Neural cell (in vitro differentiated cells): ENCODE measurements around the gene ZNF326. TPM values are rescaled to one million over a fixed set of nuclear protein-coding genes. Genes with fewer than 3 reads are reported as not detected.

ENCODE experiments used
- H2AFZ ChIP-seq: fragments of 200-600, 300-800 bp; sonication (generic), shearing (Covaris generic); 2 replicates; pipeline ENCODE4 v1.6.0; 2014; ENCODE audit warnings: low read depth, mild to moderate bottlenecking, antibody characterized with exemption, low read length, moderate library complexity
- H3F3A ChIP-seq: fragments of 200-600 bp; shearing (Covaris generic); 2 replicates; pipeline ENCODE4 v1.6.1; 2016; ENCODE audit warnings: mild to moderate bottlenecking, moderate library complexity, mixed read lengths, antibody characterized with exemption, low read length; ENCODE audit not compliant: insufficient read depth, poor library complexity, severe bottlenecking
- H3K27ac ChIP-seq: fragments of 200-600, 300-800 bp; sonication (generic), shearing (Covaris generic); 2 replicates; pipeline ENCODE4 v1.5.1; 2014; ENCODE audit warnings: mild to moderate bottlenecking, low read length, moderate library complexity
- H3K27me3 ChIP-seq: fragments of 300-800, 200-600 bp; sonication (generic), shearing (Covaris generic); 2 replicates; pipeline ENCODE4 v1.6.0; 2014; ENCODE audit warnings: mild to moderate bottlenecking, low read depth, low read length, moderate library complexity; ENCODE audit not compliant: insufficient read depth
- H3K36me3 ChIP-seq: fragments of 300-800, 200-600 bp; sonication (generic), shearing (Covaris generic); 2 replicates; pipeline ENCODE4 v1.5.1; 2014; ENCODE audit warnings: mild to moderate bottlenecking, antibody characterized with exemption, low read length, moderate library complexity; ENCODE audit not compliant: insufficient read depth
- H3K4me2 ChIP-seq: fragments of 300-800, 200-600 bp; sonication (generic), shearing (Covaris generic); 2 replicates; pipeline ENCODE4 v1.6.0; 2014; ENCODE audit warnings: mild to moderate bottlenecking, low read length
- H3K4me3 ChIP-seq: fragments of 300-800, 200-600 bp; sonication (generic), shearing (Covaris generic); 2 replicates; pipeline ENCODE4 v1.5.1; 2014; ENCODE audit warnings: mild to moderate bottlenecking, low read length, moderate library complexity
- H3K79me2 ChIP-seq: fragments of 200-600 bp; shearing (Covaris generic); replicated peaks from 2 replicates; pipeline ENCODE4 v1.6.0; 2014; ENCODE audit warnings: mild to moderate bottlenecking, low read length, moderate library complexity; ENCODE audit not compliant: insufficient read depth
- H3K9ac ChIP-seq: fragments of 300-800, 200-600 bp; sonication (generic), shearing (Covaris generic); 2 replicates; pipeline ENCODE4 v1.6.1; 2016; ENCODE audit warnings: mild to moderate bottlenecking, low read length, mixed read lengths
- H3K9me2 ChIP-seq: fragments of 200-600 bp; shearing (Covaris generic); 2 replicates; pipeline ENCODE4 v1.6.1; 2016; ENCODE audit warnings: mild to moderate bottlenecking, low read length, mixed read lengths; ENCODE audit not compliant: insufficient read depth
- H3K9me3 ChIP-seq: fragments of 200-600, 300-800 bp; sonication (generic), shearing (Covaris generic); 2 replicates; pipeline ENCODE4 v1.6.1; 2016; ENCODE audit warnings: mild to moderate bottlenecking, mixed run types, low read length, moderate library complexity, mixed read lengths
- H4K20me1 ChIP-seq: fragments of 200-600 bp; shearing (Covaris generic); 2 replicates; pipeline ENCODE4 v1.6.1; 2016; ENCODE audit warnings: mild to moderate bottlenecking, mixed run types; ENCODE audit not compliant: insufficient read depth
- EP300 ChIP-seq: fragments of 450-650 bp; conservative IDR thresholded peaks from 2 replicates; pipeline ENCODE4 v1.6.1; 2014; ENCODE audit warnings: antibody characterized with exemption, mild to moderate bottlenecking, moderate library complexity; ENCODE audit not compliant: poor library complexity, severe bottlenecking
- EZH2 ChIP-seq: fragments of 200-600, 300-800 bp; shearing (Covaris generic), sonication (generic); IDR thresholded peaks from 2 replicates; pipeline ENCODE4 v1.6.1; 2014; ENCODE audit warnings: antibody characterized with exemption, low read length, borderline replicate concordance, mild to moderate bottlenecking; ENCODE audit not compliant: insufficient read depth, poor library complexity, severe bottlenecking
- MXI1 ChIP-seq: fragments of 450-650 bp; conservative IDR thresholded peaks from 2 replicates; pipeline ENCODE4 v1.6.1; 2014; ENCODE audit warnings: antibody characterized with exemption, mild to moderate bottlenecking; ENCODE audit not compliant: poor library complexity, severe bottlenecking
- POLR2AphosphoS5 ChIP-seq: IDR thresholded peaks from 2 replicates; pipeline ENCODE4 v1.6.1; 2012
- RAD21 ChIP-seq: fragments of 450-650 bp; conservative IDR thresholded peaks from 2 replicates; pipeline ENCODE4 v1.6.1; 2014; ENCODE audit warnings: antibody characterized with exemption, mild to moderate bottlenecking, moderate library complexity
- SMC3 ChIP-seq: fragments of 450-650 bp; conservative IDR thresholded peaks from 2 replicates; pipeline ENCODE4 v1.6.1; 2014; ENCODE audit warnings: antibody characterized with exemption, mild to moderate bottlenecking, moderate library complexity; ENCODE audit not compliant: poor library complexity
- TAF1 ChIP-seq: IDR thresholded peaks from 2 replicates; pipeline ENCODE4 v1.6.1; 2012; ENCODE audit warnings: low read depth
- polyA plus RNA-seq: library from polyadenylated mRNA; depleted of rRNA; stranded (reverse); fragments of >200 nt; gene quantifications from 2 replicates; pipeline ENCODE4 v1.2.3, GENCODE V29; 2014
- TF ChIP-seq, protein P1 (sequence below): fragments of 450-650 bp; IDR thresholded peaks from 2 replicates; pipeline ENCODE4 v1.5.1; 2014; ENCODE audit warnings: antibody characterized with exemption, mild to moderate bottlenecking, moderate library complexity; ENCODE audit not compliant: poor library complexity, severe bottlenecking
- TF ChIP-seq, protein P2 (sequence below): IDR thresholded peaks from 2 replicates; pipeline ENCODE4 v1.6.1; 2012; ENCODE audit warnings: borderline replicate concordance

The ZNF326 gene
- polyA plus RNA-seq, 1 donor from 2014 or later = 65.0 TPM

DNA sequence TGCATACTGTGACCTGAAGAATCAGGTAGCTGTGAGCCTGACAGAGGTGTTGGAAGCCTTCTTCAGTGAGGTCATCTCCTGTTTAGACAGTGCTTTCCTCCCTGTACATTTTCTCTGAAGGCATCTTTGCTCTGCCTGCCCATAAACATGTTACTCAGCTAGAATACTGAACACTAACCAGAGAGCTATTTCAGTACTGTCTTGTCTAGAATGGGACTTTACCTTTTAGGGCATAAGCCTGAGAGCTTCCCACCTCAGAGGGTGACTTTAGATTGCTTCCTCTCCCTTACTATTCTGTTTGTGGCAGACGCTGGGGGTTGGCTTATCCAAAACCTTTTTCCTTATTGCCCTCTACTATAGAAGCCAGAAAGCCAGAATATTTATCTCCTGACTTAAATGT lies 23.3 kb upstream of the ZNF326 start:
- Histone ChIP-seq H3K9me3 (no peaks in the 10 kb centered on the region), H3F3A (no peaks in the 10 kb centered on the region), H3K79me2 (no peaks in the 10 kb centered on the region), H3K27ac (no peak overlapping the region), H3K36me3 (no peaks in the 10 kb centered on the region), H3K4me2 (no peak overlapping the region), H3K9me2 (no peaks in the 10 kb centered on the region), H3K4me3 (no peak overlapping the region), H2AFZ (no peak overlapping the region), H3K27me3 (no peaks in the 10 kb centered on the region), H3K9ac (no peak overlapping the region), H4K20me1 (no peaks in the 10 kb centered on the region)
- TF ChIP-seq EZH2 (no peak), EP300 (no peak), POLR2AphosphoS5 (no peak), SMC3 (no peak), TAF1 (no peak), MXI1 (no peak), RAD21 (no peak)
- TF ChIP-seq, protein P1, sequence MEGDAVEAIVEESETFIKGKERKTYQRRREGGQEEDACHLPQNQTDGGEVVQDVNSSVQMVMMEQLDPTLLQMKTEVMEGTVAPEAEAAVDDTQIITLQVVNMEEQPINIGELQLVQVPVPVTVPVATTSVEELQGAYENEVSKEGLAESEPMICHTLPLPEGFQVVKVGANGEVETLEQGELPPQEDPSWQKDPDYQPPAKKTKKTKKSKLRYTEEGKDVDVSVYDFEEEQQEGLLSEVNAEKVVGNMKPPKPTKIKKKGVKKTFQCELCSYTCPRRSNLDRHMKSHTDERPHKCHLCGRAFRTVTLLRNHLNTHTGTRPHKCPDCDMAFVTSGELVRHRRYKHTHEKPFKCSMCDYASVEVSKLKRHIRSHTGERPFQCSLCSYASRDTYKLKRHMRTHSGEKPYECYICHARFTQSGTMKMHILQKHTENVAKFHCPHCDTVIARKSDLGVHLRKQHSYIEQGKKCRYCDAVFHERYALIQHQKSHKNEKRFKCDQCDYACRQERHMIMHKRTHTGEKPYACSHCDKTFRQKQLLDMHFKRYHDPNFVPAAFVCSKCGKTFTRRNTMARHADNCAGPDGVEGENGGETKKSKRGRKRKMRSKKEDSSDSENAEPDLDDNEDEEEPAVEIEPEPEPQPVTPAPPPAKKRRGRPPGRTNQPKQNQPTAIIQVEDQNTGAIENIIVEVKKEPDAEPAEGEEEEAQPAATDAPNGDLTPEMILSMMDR = no peak
- TF ChIP-seq, protein P2, sequence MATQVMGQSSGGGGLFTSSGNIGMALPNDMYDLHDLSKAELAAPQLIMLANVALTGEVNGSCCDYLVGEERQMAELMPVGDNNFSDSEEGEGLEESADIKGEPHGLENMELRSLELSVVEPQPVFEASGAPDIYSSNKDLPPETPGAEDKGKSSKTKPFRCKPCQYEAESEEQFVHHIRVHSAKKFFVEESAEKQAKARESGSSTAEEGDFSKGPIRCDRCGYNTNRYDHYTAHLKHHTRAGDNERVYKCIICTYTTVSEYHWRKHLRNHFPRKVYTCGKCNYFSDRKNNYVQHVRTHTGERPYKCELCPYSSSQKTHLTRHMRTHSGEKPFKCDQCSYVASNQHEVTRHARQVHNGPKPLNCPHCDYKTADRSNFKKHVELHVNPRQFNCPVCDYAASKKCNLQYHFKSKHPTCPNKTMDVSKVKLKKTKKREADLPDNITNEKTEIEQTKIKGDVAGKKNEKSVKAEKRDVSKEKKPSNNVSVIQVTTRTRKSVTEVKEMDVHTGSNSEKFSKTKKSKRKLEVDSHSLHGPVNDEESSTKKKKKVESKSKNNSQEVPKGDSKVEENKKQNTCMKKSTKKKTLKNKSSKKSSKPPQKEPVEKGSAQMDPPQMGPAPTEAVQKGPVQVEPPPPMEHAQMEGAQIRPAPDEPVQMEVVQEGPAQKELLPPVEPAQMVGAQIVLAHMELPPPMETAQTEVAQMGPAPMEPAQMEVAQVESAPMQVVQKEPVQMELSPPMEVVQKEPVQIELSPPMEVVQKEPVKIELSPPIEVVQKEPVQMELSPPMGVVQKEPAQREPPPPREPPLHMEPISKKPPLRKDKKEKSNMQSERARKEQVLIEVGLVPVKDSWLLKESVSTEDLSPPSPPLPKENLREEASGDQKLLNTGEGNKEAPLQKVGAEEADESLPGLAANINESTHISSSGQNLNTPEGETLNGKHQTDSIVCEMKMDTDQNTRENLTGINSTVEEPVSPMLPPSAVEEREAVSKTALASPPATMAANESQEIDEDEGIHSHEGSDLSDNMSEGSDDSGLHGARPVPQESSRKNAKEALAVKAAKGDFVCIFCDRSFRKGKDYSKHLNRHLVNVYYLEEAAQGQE = no peak

DNA sequence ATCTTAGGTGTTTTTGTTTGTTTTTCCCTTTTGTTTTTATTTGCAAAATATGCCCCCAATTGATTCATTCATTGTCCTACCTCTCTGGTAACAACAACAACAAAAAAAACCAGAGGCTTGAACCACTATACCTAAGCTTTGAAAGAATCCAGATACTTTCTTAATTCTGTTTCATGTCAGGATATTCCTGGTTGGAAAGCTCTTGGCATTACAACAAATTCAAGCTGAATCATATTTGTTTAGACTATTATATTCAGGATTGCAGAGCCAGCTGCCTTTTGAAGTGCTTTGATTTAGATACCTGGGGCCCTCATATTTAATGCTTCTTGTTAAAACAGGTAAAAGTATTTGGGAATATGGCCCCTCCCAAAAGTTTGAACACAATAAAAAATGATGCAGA lies 22.9 kb upstream of the ZNF326 start:
- H3K4me3 ChIP-seq = no peak overlapping the region
- H3K79me2 ChIP-seq = no peaks in the 10 kb centered on the region
- no peak overlapping the region for H3K4me2 ChIP-seq
- no peak overlapping the region for H3K27ac ChIP-seq
- no peak overlapping the region for H3K9ac ChIP-seq
- no peaks in the 10 kb centered on the region for H3K27me3 ChIP-seq
- no peaks in the 10 kb centered on the region for H3K36me3 ChIP-seq
- TF ChIP-seq, protein P1 = no peak
- TF ChIP-seq TAF1 = no peak
- no peak for TF ChIP-seq EZH2
- TF ChIP-seq MXI1 = no peak
- TF ChIP-seq EP300 = no peak
- TF ChIP-seq POLR2AphosphoS5 = no peak
- no peak for TF ChIP-seq SMC3
- no peak for TF ChIP-seq RAD21
- TF ChIP-seq, protein P2 = no peak
- H3K9me3 ChIP-seq = no peaks in the 10 kb centered on the region
- no peak overlapping the region for H2AFZ ChIP-seq
- H3F3A ChIP-seq = no peaks in the 10 kb centered on the region
- no peaks in the 10 kb centered on the region for H4K20me1 ChIP-seq
- no peaks in the 10 kb centered on the region for H3K9me2 ChIP-seq
